ENCODE results near the gene SUSD1.

The SUSD1 gene

GRCh38 chr9:112059966-112060320 lies 115.2 kb downstream of the SUSD1 start:
- Histone ChIP-seq H3F3A (ENCODE audit: insufficient read depth) (no peaks in the 10 kb centered on the region), H3K4me3 (ENCODE audit: insufficient read depth, low read length, poor library complexity, severe bottlenecking) (no peak overlapping the region), H3K27me3 (ENCODE audit: low read length) (no peaks in the 10 kb centered on the region), H3K9me3 (ENCODE audit: insufficient read depth, low read length) (no peaks in the 10 kb centered on the region; the same call in 1 of the 2 replicates), H2AFZ (ENCODE audit: low read depth, low read length, severe bottlenecking) (no peak overlapping the region), H3K4me2 (ENCODE audit: low read depth, low read length, poor library complexity, severe bottlenecking) (no peak overlapping the region), H3K9ac (ENCODE audit: low read length) (no peak overlapping the region), H3K27ac (ENCODE audit: low read depth, low read length) (no peak overlapping the region), H3K79me2 (ENCODE audit: insufficient read depth, low read length) (no peaks in the 10 kb centered on the region), H3K36me3 (ENCODE audit: low read length) (no peaks in the 10 kb centered on the region), H3K9me2 (replicated peaks; ENCODE audit: insufficient read depth, low read length) (no peaks in the 10 kb centered on the region), H4K20me1 (ENCODE audit: low read depth, low read length) (no peaks in the 10 kb centered on the region)
- TF ChIP-seq EZH2phosphoT487 (conservative IDR thresholded peaks at IDR 0.05; ENCODE audit: low read length) (no peak), CTCF (IDR thresholded peaks at IDR 0.05; ENCODE audit: insufficient read depth, low read length, poor library complexity, severe bottlenecking) (no peak)

GRCh38 chr9:112059145-112059965 lies 115.7 kb downstream of the SUSD1 start:
- Histone ChIP-seq H3K36me3 (ENCODE audit: low read length) (no peaks in the 10 kb centered on the region), H3F3A (ENCODE audit: insufficient read depth) (no peaks in the 10 kb centered on the region), H3K9ac (ENCODE audit: low read length) (no peak overlapping the region), H3K27me3 (ENCODE audit: low read length) (no peaks in the 10 kb centered on the region), H3K4me2 (ENCODE audit: low read depth, low read length, poor library complexity, severe bottlenecking) (no peak overlapping the region), H2AFZ (ENCODE audit: low read depth, low read length, severe bottlenecking) (no peak overlapping the region), H3K27ac (ENCODE audit: low read depth, low read length) (no peak overlapping the region), H3K79me2 (ENCODE audit: insufficient read depth, low read length) (no peaks in the 10 kb centered on the region), H3K9me3 (ENCODE audit: insufficient read depth, low read length) (no peaks in the 10 kb centered on the region; the same call in 1 of the 2 replicates), H3K9me2 (replicated peaks; ENCODE audit: insufficient read depth, low read length) (no peaks in the 10 kb centered on the region), H4K20me1 (ENCODE audit: low read depth, low read length) (no peaks in the 10 kb centered on the region), H3K4me3 (ENCODE audit: insufficient read depth, low read length, poor library complexity, severe bottlenecking) (no peak overlapping the region)
- TF ChIP-seq CTCF (IDR thresholded peaks at IDR 0.05; ENCODE audit: insufficient read depth, low read length, poor library complexity, severe bottlenecking) = no peak
- TF ChIP-seq EZH2phosphoT487 (conservative IDR thresholded peaks at IDR 0.05; ENCODE audit: low read length) = no peak

DNA sequence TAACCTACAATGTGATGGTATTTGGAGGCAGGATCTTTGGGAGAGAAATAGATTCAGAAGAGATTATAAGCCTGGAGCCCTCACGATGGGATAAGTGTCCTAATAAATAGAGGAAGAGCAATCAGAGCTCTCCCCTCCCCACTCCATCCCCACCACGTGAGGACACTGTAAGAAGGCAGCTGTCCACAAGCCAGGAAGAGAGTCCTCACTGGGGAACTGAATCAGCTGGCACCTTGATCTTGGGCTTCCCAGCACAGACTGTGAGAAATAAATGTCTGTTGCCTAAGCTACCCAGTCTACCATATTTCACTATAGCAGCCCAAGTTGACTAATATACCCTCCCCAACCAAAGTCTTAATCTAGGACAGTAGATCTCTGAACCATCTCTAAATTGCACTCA lies 118.1 kb downstream of the SUSD1 start:
- no peak overlapping the region for H3K4me2 ChIP-seq (ENCODE audit: low read depth, low read length, poor library complexity, severe bottlenecking)
- H3K36me3 ChIP-seq (ENCODE audit: low read length) = no peaks in the 10 kb centered on the region
- no peaks in the 10 kb centered on the region for H4K20me1 ChIP-seq (ENCODE audit: low read depth, low read length)
- no peak overlapping the region for H3K4me3 ChIP-seq (ENCODE audit: insufficient read depth, low read length, poor library complexity, severe bottlenecking)
- H3K79me2 ChIP-seq (ENCODE audit: insufficient read depth, low read length) = no peaks in the 10 kb centered on the region
- no peak overlapping the region for H2AFZ ChIP-seq (ENCODE audit: low read depth, low read length, severe bottlenecking)
- TF ChIP-seq CTCF (IDR thresholded peaks at IDR 0.05; ENCODE audit: insufficient read depth, low read length, poor library complexity, severe bottlenecking) = no peak
- TF ChIP-seq EZH2phosphoT487 (conservative IDR thresholded peaks at IDR 0.05; ENCODE audit: low read length) = no peak
- H3K27me3 ChIP-seq (ENCODE audit: low read length) = no peaks in the 10 kb centered on the region
- no peaks in the 10 kb centered on the region for H3K9me2 ChIP-seq (replicated peaks; ENCODE audit: insufficient read depth, low read length)
- H3K27ac ChIP-seq (ENCODE audit: low read depth, low read length) = no peak overlapping the region
- H3K9me3 ChIP-seq (ENCODE audit: insufficient read depth, low read length) = no peaks in the 10 kb centered on the region; the same call in 1 of the 2 replicates
- no peak overlapping the region for H3K9ac ChIP-seq (ENCODE audit: low read length)
- no peaks in the 10 kb centered on the region for H3F3A ChIP-seq (ENCODE audit: insufficient read depth)

All from SU-DHL-6 (cell line).